GM12878 (cell line): ENCODE data around the gene RALGPS1. TPM values are rescaled to one million over a fixed set of nuclear protein-coding genes. Genes with fewer than 3 reads are reported as not detected.

Experiments used
- ATAC-seq: fragments of 200-7000 bp; cut with Tn5 transposase; 3 replicates; pipeline ENCODE4 v1.9.1; 2020; ENCODE audit warnings: mild to moderate bottlenecking, moderate library complexity
- BruUV-seq: library from RNA; stranded (reverse); fragments of 400-500 nt; replicated peaks from 2 replicates; lab custom pipeline; 2021; lab: Mats Ljungman, UMichigan
- CTCF ChIA-PET: fragments of 300-600 bp; sonication (Branson Sonifier 250); formaldehyde crosslinking; extraction: SDS; loops from one replicate; lab custom pipeline; 2021; ENCODE audit warnings: inconsistent platforms; lab: Yijun Ruan, JAX
- POLR2A ChIA-PET: fragments of 350-600 bp; formaldehyde crosslinking; extraction: SDS; loops from one replicate; lab custom pipeline; 2021; ENCODE audit warnings: inconsistent platforms; lab: Charles Lee
- RAD21 ChIA-PET: fragments of 300-600 bp; sonication (Branson Sonifier 250); formaldehyde crosslinking; loops from one replicate; lab custom pipeline; 2023; ENCODE audit warnings: antibody characterized with exemption; ENCODE audit not compliant: unreplicated experiment; lab: Charles Lee
- SMC1A ChIA-PET: fragments of 300-600 bp; sonication (Branson Sonifier 250); formaldehyde crosslinking; loops from one replicate; lab custom pipeline; 2023; ENCODE audit not compliant: unreplicated experiment, uncharacterized antibody; lab: Charles Lee
- DNase-seq: peaks from one replicate; pipeline ENCODE4 v3.0.0-alpha.2; 2011; ENCODE audit warnings: low read depth, low spot score
- FAIRE-seq: peaks from 3 replicates; lab custom pipeline; 2011; peaks lifted over from hg19 to GRCh38; lab: Jason Lieb, UNC
- H2AFZ ChIP-seq: 2 replicates; pipeline ENCODE4 v1.6.0; 2011; ENCODE audit warnings: low read depth, low read length, control low read depth; ENCODE audit not compliant: control insufficient read depth
- H3K27ac ChIP-seq: 2 replicates; pipeline ENCODE4 v1.5.1; 2011; ENCODE audit warnings: control low read depth; ENCODE audit not compliant: control insufficient read depth, insufficient read depth
- H3K27me3 ChIP-seq, 2 experiments: replicated peaks in 1 of 2; 2 replicates each; pipeline versions ENCODE4 v1.6.0 to v1.6.1; 2011; ENCODE audit warnings: low read length in 1 of 2; ENCODE audit not compliant: control insufficient read depth in 2 of 2, insufficient read depth in 2 of 2
- H3K36me3 ChIP-seq, 2 experiments: 2 replicates each; pipeline ENCODE4 v1.5.1; 2011; ENCODE audit warnings: low read length in 1 of 2; ENCODE audit not compliant: control insufficient read depth in 2 of 2, insufficient read depth in 2 of 2
- H3K4me1 ChIP-seq: 2 replicates; pipeline ENCODE4 v1.6.1; 2011; ENCODE audit warnings: mild to moderate bottlenecking, low read length, moderate library complexity, mixed read lengths; ENCODE audit not compliant: control insufficient read depth, insufficient read depth
- H3K4me2 ChIP-seq: 2 replicates; pipeline ENCODE4 v1.6.0; 2011; ENCODE audit warnings: control low read depth; ENCODE audit not compliant: control insufficient read depth, insufficient read depth
- H3K4me3 ChIP-seq: fragments of 200-600 bp; sonication (generic); 2 replicates; pipeline ENCODE4 v1.5.1; 2016
- H3K79me2 ChIP-seq: 2 replicates; pipeline ENCODE4 v1.6.0; 2011; ENCODE audit warnings: low read length; ENCODE audit not compliant: control insufficient read depth, insufficient read depth
- H3K9ac ChIP-seq: 2 replicates; pipeline ENCODE4 v1.8.0; 2011; ENCODE audit warnings: low read length, control low read depth, mixed read lengths; ENCODE audit not compliant: control insufficient read depth, insufficient read depth
- H3K9me3 ChIP-seq: replicated peaks from 3 replicates; pipeline ENCODE4 v1.5.1; 2011; ENCODE audit warnings: mild to moderate bottlenecking, low read length; ENCODE audit not compliant: control insufficient read depth, insufficient read depth
- H4K20me1 ChIP-seq: 2 replicates; pipeline ENCODE4 v1.6.0; 2011; ENCODE audit not compliant: control insufficient read depth, insufficient read depth
- ASH2L ChIP-seq: fragments of 300-600, 200-600 bp; sonication (generic); IDR thresholded peaks from 2 replicates; pipeline ENCODE4 v1.6.1; 2017; ENCODE audit warnings: low read depth, mild to moderate bottlenecking, borderline replicate concordance
- CBX5 ChIP-seq: sonication (generic); IDR thresholded peaks from 2 replicates; pipeline ENCODE4 v1.6.1; 2016; ENCODE audit warnings: low read depth, moderate library complexity, mild to moderate bottlenecking, inconsistent platforms
- CHD2 ChIP-seq: IDR thresholded peaks from 2 replicates; pipeline ENCODE4 v1.6.1; 2011; ENCODE audit warnings: low read depth, low read length, improper control_type of control experiment, borderline replicate concordance
- CHD4 ChIP-seq: fragments of 200-600 bp; sonication (generic); IDR thresholded peaks from 2 replicates; pipeline ENCODE4 v1.6.1; 2016; ENCODE audit warnings: mild to moderate bottlenecking
- IRF4 ChIP-seq: IDR thresholded peaks from 2 replicates; pipeline ENCODE4 v1.6.1; 2011; ENCODE audit warnings: low read depth, low read length
- SMARCA5 ChIP-seq: fragments of 450-650 bp; IDR thresholded peaks from 2 replicates; pipeline ENCODE4 v1.6.1; 2017; ENCODE audit warnings: mild to moderate bottlenecking
- ZBTB4 ChIP-seq: fragments of 450-650 bp; formaldehyde crosslinking; IDR thresholded peaks from 2 replicates; pipeline ENCODE4 v1.4.0; 2022; ENCODE audit warnings: mild to moderate bottlenecking, moderate library complexity
- ZNF384 ChIP-seq: IDR thresholded peaks from 2 replicates; pipeline ENCODE4 v1.6.1; 2012; ENCODE audit warnings: low read depth, mild to moderate bottlenecking, low read length, improper control_type of control experiment, borderline replicate concordance
- ZNF592 ChIP-seq: fragments of 450-650 bp; IDR thresholded peaks from 2 replicates; pipeline ENCODE4 v1.6.1; 2017; ENCODE audit warnings: mild to moderate bottlenecking, moderate library complexity
- ZZZ3 ChIP-seq: IDR thresholded peaks from 2 replicates; pipeline ENCODE4 v1.6.1; 2011; ENCODE audit warnings: low read depth; ENCODE audit not compliant: control insufficient read depth, insufficient read length
- WGBS: methylation state at CpG from one replicate; pipeline ENCODE4 v1.1.6; 2016; ENCODE audit warnings: low lambda C conversion rate; ENCODE audit not compliant: insufficient replicate concordance, insufficient coverage; ENCODE audit errors: missing lambda C conversion rate; 5-methylcytosine and 5-hydroxymethylcytosine counted together
- in situ Hi-C: fragments of 300-500 bp; cut with MboI; formaldehyde crosslinking; loops from 9 replicates; pipeline ENCODE4 v1.14.3; 2018; ENCODE audit warnings: mixed read lengths
- intact Hi-C: fragments of 100-400 bp; cut with micrococcal nuclease; formaldehyde crosslinking; loops from one replicate; pipeline ENCODE4 v1.14.2; 2022; ENCODE audit not compliant: unreplicated experiment
- polyA plus RNA-seq, 11 experiments: library from polyadenylated mRNA; depleted of rRNA in 4 of 11; unstranded in 6 of 11; stranded (reverse) in 5 of 11; fragments of >200 nt; fragmentation: Nextera tagmentation in 4 of 11; fragmentation: Illumina TruSeq in 1 of 11; extraction: Ambion mirVana in 4 of 11; extraction: Trizol in 1 of 11; gene quantifications; 1 replicate in 1 of 11; 2 replicates in 10 of 11; pipeline versions ENCODE4 v1.2.1 to v1.2.3, GENCODE V29; 2011 to 2016; ENCODE audit warnings: inconsistent platforms in 2 of 11, missing spikeins in 2 of 11, low read depth in 1 of 11
- total RNA-seq, 4 experiments: library from RNA; depleted of rRNA in 3 of 4; stranded (reverse); fragments of >200 nt in 3 of 4; fragmentation: Illumina TruSeq in 1 of 4; extraction: Trizol in 1 of 4; gene quantifications; 2 replicates each; pipeline versions ENCODE4 v1.2.1 to v1.2.3, GENCODE V29; 2013 to 2021

RALGPS1 gene
- total and polyA plus RNA-seq, 10 of the 15 experiments (the other 5 are each of a cell fraction or from before 2014, with no cell fraction given) = 0.13 to 5.6 (median 2.7) TPM

GRCh38 chr9:126962336-126962735, 47.8 kb downstream of the RALGPS1 start:
- Histone ChIP-seq H3K4me3 (no peak overlapping the region), H3K9me3 (no peaks in the 10 kb centered on the region), H2AFZ (no peak overlapping the region), H3K36me3 (no peaks in the 10 kb centered on the region; a peak in 2 of 4 replicates), H3K4me1 (no peaks in the 10 kb centered on the region), H3K9ac (no peak overlapping the region), H3K27me3 (no peaks in the 10 kb centered on the region), H3K79me2 (no peaks in the 10 kb centered on the region), H3K4me2 (no peak overlapping the region), H3K27ac (no peak overlapping the region), H4K20me1 (no peaks in the 10 kb centered on the region)
- in situ Hi-C loops = no loop called here
- FAIRE-seq (no peak), ATAC-seq (no peak), DNase-seq (no peak)
- POLR2A ChIA-PET = interaction anchor here (0.7 kb wide), 1 partner anchor 8 kb away, joined by 3 read pairs; no protein-coding TSS in a partner anchor
- TF ChIP-seq IRF4 = no peak
- no peak for TF ChIP-seq SMARCA5
- no peak for TF ChIP-seq ASH2L
- TF ChIP-seq ZBTB4 (CRISPR knock-in tag) = no peak
- no peak for TF ChIP-seq ZZZ3
- no peak for TF ChIP-seq CHD2
- no peak for TF ChIP-seq CBX5
- no peak for TF ChIP-seq CHD4
- no peak for TF ChIP-seq ZNF592
- TF ChIP-seq ZNF384 = no peak
- RAD21 ChIA-PET = interaction anchor here (0.6 to 5.2 kb wide), 3 partner anchors 22 to 236 kb away, joined by 3 to 63 read pairs (median 5); no protein-coding TSS in a partner anchor
- WGBS = 55% methylated on average over 6 of the region's 6 CpGs
- intact Hi-C loops = no loop called here
- SMC1A ChIA-PET = interaction anchor here (1.3 to 2.6 kb wide), 3 partner anchors 20 to 236 kb away, joined by 3 to 12 read pairs (median 6); no protein-coding TSS in a partner anchor
- BruUV-seq = no TSS peak
- CTCF ChIA-PET = interaction anchor here (0.6 to 10.8 kb wide), 5 partner anchors 21 to 236 kb away, joined by 3 to 174 read pairs (median 6); no protein-coding TSS in a partner anchor
